BLaER1 treated with 17β-estradiol and CSF1 and Interleukin-3, amounts not matched to agents 10 nM and 100 nM (cell line): ENCODE results near the gene SNAPIN.

Experiments used
- H3K27ac ChIP-seq, 11 experiments: shearing (Covaris generic); formaldehyde crosslinking; 2 replicates each; pipeline ENCODE4 v1.8.1; 2022
- H3K27me3 ChIP-seq, 11 experiments: shearing (Covaris generic); formaldehyde crosslinking; 2 replicates each; pipeline ENCODE4 v1.8.1; 2022
- H3K36me3 ChIP-seq, 11 experiments: shearing (Covaris generic); formaldehyde crosslinking; 2 replicates each; pipeline ENCODE4 v1.8.1; 2022
- H3K4me1 ChIP-seq, 10 experiments: shearing (Covaris generic); formaldehyde crosslinking; 2 replicates each; pipeline ENCODE4 v1.8.1; 2022
- H3K4me2 ChIP-seq, 11 experiments: shearing (Covaris generic); formaldehyde crosslinking; 2 replicates each; pipeline ENCODE4 v1.8.1; 2022
- H3K4me3 ChIP-seq, 10 experiments: shearing (Covaris generic); formaldehyde crosslinking; 2 replicates each; pipeline ENCODE4 v1.8.1; 2022
- H3K9ac ChIP-seq, 11 experiments: shearing (Covaris generic); formaldehyde crosslinking; 2 replicates each; pipeline ENCODE4 v1.8.1; 2022
- H3K9me3 ChIP-seq, 11 experiments: shearing (Covaris generic); formaldehyde crosslinking; replicated peaks in 1 of 11; 2 replicates each; pipeline ENCODE4 v1.8.1; 2022
- H4K20me1 ChIP-seq, 11 experiments: shearing (Covaris generic); formaldehyde crosslinking; 2 replicates each; pipeline ENCODE4 v1.8.1; 2022
- Cebpa-rat ChIP-seq, 11 experiments: shearing (Covaris generic); IDR thresholded peaks; 2 replicates each; pipeline ENCODE4 v1.8.1; 2022

SNAPIN gene, protein sequence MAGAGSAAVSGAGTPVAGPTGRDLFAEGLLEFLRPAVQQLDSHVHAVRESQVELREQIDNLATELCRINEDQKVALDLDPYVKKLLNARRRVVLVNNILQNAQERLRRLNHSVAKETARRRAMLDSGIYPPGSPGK

DNA sequence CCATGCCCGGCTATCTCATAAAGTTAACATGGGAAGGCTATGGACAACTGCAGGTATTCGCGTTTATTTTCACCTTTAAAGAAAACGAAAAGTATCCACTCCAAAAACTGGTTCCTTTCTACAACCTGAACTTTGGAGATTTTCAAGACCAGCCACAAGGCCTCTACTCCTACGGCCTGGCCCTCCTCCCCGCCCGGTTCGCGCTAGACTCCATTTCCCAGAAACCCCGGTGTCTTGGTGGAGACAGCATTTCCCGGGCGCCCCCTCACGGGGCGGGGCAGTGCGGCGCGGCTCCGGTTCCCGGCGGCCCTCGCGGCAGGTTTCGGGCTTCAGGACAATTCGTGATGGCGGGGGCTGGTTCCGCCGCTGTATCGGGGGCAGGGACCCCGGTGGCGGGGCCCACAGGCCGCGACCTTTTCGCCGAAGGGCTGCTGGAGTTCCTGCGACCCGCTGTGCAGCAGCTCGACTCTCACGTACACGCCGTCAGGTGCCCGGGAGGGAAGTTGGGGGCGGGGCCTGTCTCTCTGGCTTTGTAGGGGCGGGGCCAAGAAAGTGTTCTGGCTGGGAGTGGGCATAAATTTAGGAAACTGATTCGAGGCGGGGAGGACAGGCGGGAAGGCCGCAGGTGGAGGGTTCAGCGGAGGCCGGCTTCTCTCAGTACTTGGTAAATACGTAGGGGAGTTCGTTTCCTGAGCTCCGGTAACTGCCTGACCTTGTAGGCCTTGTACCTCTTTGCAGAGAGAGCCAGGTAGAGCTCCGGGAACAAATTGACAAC is at the start of gene SNAPIN:
Gene SNAPIN (plus strand): TSS at position 304 of the 775 bp plus-strand sequence. CDS start 41 bp downstream, at position 345.
- no peaks in the 10 kb centered on the region for H3K9me3 ChIP-seq
- peak within 1 kb of the TSS; percentile 79 to 89 (median 84) for H3K27ac ChIP-seq
- TF ChIP-seq Cebpa-rat (IDR thresholded peaks at IDR 0.05), result no peak
- H4K20me1 ChIP-seq, result peaks cover 0 to 41% (median 26%) of the 10 kb centered on the region in 11 experiments; a peak in 16 of 22 replicates
- peak within 1 kb of the TSS; percentile 88 to 98 (median 95) for H3K4me2 ChIP-seq
- H3K4me3 ChIP-seq, result peak within 1 kb of the TSS; percentile 70 to 96 (median 79)
- H3K27me3 ChIP-seq, result no peaks in the 10 kb centered on the region
- H3K9ac ChIP-seq, result peak within 1 kb of the TSS; percentile 81 to 91 (median 89)
- peaks cover 17 to 34% (median 28%) of the 10 kb centered on the region in 10 experiments for H3K4me1 ChIP-seq
- peaks cover 31 to 42% (median 39%) of the 10 kb centered on the region in 11 experiments for H3K36me3 ChIP-seq

DNA sequence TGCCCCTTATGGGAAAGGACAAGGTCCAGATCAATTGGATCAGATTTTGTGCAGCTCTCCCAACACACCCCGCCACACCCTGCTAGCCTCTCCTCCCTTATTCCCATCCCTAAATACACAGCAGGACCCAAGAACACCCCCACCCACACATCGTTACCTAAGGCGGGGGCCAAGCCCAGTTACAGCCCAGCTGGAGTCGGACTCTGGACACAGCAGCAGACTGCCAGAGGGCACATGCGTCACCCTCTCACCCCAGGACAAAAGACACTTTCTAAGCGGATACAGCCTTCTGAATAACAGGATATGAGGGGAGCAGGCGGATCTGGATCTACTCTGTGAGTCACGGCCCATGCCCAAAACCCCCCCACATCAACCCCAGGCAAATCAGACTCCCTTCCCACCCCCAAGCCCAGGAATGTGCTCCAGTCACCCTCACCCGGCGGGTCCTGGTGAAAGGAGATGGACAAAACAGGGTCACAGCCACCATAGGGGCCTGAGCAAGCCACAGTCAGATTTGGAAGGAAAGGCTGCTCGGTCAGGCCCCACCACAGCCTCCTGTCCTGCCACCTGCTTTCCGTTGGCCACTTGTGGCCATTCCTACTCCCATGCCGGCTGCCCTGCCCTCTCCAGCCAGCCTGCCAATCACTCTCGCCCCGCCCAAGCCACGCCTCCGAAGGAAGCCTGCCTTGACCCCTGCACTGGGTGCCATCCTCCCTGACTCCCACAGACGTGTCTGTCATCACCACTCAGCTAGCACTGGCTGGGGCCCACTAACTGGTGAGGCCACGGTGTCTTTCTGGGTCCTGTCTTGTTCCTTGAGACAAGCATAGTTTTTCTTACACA is 49.5 kb upstream of the SNAPIN start:
- peaks cover 38 to 61% (median 43%) of the 10 kb centered on the region in 10 experiments for H3K4me1 ChIP-seq
- H3K27ac ChIP-seq, result peak overlapping the region in 9 of 11 experiments; percentile 13 to 71 (median 59); a peak in 16 of 22 replicates
- H3K9me3 ChIP-seq, result no peaks in the 10 kb centered on the region
- H3K9ac ChIP-seq, result peak overlapping the region in 7 of 11 experiments; percentile 20 to 55 (median 41); a peak in 8 of 22 replicates
- TF ChIP-seq Cebpa-rat (IDR thresholded peaks at IDR 0.05), result no peak
- H4K20me1 ChIP-seq, result no peaks in the 10 kb centered on the region
- H3K4me3 ChIP-seq, result peak overlapping the region in 2 of 10 experiments; percentile 12 to 30; a peak in 2 of 20 replicates
- H3K4me2 ChIP-seq, result peak overlapping the region; percentile 55 to 92 (median 79)
- no peaks in the 10 kb centered on the region for H3K36me3 ChIP-seq
- H3K27me3 ChIP-seq, result no peaks in the 10 kb centered on the region

DNA sequence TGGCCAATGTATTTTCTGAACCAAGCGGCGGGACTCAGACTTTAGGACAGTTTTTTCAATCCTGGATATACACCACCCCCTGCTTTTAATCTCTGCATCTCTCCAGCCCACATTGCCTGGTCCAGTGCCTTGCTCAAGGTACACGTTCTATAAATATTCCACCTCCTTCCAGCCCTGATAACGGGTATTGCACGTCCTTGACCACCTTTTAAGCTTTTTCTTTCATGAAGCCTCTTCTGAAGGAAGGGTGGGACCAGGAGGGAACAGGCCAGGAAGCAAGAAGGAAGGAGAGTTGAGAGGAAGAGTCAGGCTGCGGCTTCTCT is 49.0 kb upstream of the SNAPIN start:
- Histone ChIP-seq H4K20me1 (no peaks in the 10 kb centered on the region), H3K27me3 (no peaks in the 10 kb centered on the region), H3K27ac (peak overlapping the region in 8 of 11 experiments; percentile 13 to 71 (median 60); a peak in 12 of 22 replicates), H3K9me3 (no peaks in the 10 kb centered on the region), H3K4me1 (peaks cover 44 to 67% (median 49%) of the 10 kb centered on the region in 10 experiments), H3K9ac (peak overlapping the region in 4 of 11 experiments; percentile 1 to 55 (median 26); a peak in 4 of 22 replicates), H3K4me2 (peak overlapping the region; percentile 43 to 92 (median 79)), H3K36me3 (no peaks in the 10 kb centered on the region), H3K4me3 (no peak overlapping the region; a peak in 1 of 20 replicates)
- TF ChIP-seq Cebpa-rat (IDR thresholded peaks at IDR 0.05), result no peak

DNA sequence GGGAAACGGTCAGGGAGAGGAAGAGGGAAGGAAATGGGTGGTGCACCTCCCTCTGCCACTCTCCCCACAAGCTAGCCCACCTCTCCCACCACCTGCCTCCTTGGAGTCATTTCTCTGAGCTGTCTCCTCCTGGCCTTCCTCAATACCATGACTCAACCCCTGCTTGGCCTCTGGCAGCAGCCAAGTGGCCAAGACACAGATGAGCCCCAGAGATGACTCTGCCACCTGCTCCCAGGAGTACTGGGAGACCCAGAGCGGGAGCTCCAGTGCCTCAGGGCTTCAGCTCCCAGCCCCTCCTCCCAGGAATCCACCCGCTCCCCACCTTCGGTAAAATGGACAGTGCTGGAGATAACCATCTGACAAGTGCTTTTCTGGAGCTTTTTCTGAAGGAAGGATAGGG is 48.2 kb upstream of the SNAPIN start:
- Histone ChIP-seq H3K4me1 (peaks cover 50 to 73% (median 54%) of the 10 kb centered on the region in 10 experiments), H3K27me3 (no peaks in the 10 kb centered on the region), H3K27ac (peak overlapping the region in 7 of 11 experiments; percentile 34 to 71 (median 60); a peak in 10 of 22 replicates), H3K4me3 (peak overlapping the region in 1 of 10 experiments; percentile 16; a peak in 3 of 20 replicates), H4K20me1 (no peaks in the 10 kb centered on the region), H3K9ac (0 out of 22 replicates have a peak overlapping the region, but pooled peaks of 1 of the 11 experiments have one; percentile 13), H3K36me3 (no peaks in the 10 kb centered on the region), H3K9me3 (no peaks in the 10 kb centered on the region), H3K4me2 (peak overlapping the region; percentile 43 to 92 (median 79))
- no peak for TF ChIP-seq Cebpa-rat (IDR thresholded peaks at IDR 0.05)

DNA sequence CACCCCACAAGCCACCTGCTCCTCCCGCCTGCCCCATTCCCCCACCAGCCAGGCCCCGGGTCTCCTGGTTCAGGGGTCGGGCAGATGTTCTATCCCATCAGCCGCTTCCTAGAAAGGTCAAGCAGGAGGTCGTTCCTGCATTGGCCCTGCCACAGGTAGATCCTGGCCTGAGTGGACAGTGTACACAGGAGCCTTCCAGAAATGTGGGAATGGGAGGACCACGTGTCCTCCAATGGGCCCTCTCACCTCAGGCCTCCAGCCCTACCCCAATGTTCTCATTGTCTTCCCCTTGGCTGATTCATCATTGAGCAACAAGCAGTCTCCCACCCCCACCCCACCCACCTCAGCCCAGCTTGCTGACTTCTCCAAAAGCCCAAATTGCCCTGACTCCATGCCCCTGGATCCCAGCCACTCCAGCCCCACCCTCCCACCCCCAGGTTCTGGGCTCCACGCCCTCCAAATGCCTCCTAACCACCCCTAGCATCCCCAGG is 47.6 kb upstream of the SNAPIN start:
- no peaks in the 10 kb centered on the region for H4K20me1 ChIP-seq
- no peaks in the 10 kb centered on the region for H3K27me3 ChIP-seq
- peaks cover 50 to 76% (median 54%) of the 10 kb centered on the region in 10 experiments for H3K4me1 ChIP-seq
- H3K9ac ChIP-seq, result 0 out of 22 replicates have a peak overlapping the region, but pooled peaks of 1 of the 11 experiments have one; percentile 13
- H3K27ac ChIP-seq, result peak overlapping the region in 5 of 11 experiments; percentile 28 to 71 (median 59); a peak in 7 of 22 replicates
- H3K4me3 ChIP-seq, result no peak overlapping the region; a peak in 1 of 20 replicates
- no peaks in the 10 kb centered on the region for H3K36me3 ChIP-seq
- no peaks in the 10 kb centered on the region for H3K9me3 ChIP-seq
- no peak for TF ChIP-seq Cebpa-rat (IDR thresholded peaks at IDR 0.05)
- peak overlapping the region in 10 of 11 experiments; percentile 43 to 92 (median 79); a peak in 16 of 22 replicates for H3K4me2 ChIP-seq

DNA sequence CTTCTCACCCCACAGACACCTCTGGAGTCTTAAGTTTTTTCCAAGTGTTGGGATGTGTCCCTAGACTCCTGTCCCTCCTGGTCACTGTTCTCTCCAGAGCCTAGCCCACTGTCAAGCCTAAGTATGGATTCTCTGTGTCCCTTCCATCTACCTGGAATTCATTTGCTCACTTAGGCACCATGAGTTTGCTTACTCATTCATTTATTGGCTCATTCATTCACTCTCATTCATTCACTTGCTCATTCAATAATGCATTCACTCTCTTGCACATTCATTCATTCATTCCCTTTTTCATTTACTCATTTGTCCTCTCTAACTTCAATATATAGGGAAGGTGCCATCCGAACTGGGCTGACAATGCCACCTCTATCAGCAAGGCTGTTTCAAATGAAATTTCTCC is 47.1 kb upstream of the SNAPIN start:
- Histone ChIP-seq H3K9me3 (no peaks in the 10 kb centered on the region), H3K4me1 (peaks cover 50 to 81% (median 55%) of the 10 kb centered on the region in 10 experiments), H3K27ac (peak overlapping the region in 1 of 11 experiments; percentile 19; a peak in 1 of 22 replicates), H3K4me3 (no peak overlapping the region), H3K4me2 (peak overlapping the region in 5 of 11 experiments; percentile 52 to 69 (median 60); a peak in 10 of 22 replicates), H3K27me3 (no peaks in the 10 kb centered on the region), H3K9ac (no peak overlapping the region), H4K20me1 (no peaks in the 10 kb centered on the region), H3K36me3 (no peaks in the 10 kb centered on the region)
- TF ChIP-seq Cebpa-rat (IDR thresholded peaks at IDR 0.05), result no peak

DNA sequence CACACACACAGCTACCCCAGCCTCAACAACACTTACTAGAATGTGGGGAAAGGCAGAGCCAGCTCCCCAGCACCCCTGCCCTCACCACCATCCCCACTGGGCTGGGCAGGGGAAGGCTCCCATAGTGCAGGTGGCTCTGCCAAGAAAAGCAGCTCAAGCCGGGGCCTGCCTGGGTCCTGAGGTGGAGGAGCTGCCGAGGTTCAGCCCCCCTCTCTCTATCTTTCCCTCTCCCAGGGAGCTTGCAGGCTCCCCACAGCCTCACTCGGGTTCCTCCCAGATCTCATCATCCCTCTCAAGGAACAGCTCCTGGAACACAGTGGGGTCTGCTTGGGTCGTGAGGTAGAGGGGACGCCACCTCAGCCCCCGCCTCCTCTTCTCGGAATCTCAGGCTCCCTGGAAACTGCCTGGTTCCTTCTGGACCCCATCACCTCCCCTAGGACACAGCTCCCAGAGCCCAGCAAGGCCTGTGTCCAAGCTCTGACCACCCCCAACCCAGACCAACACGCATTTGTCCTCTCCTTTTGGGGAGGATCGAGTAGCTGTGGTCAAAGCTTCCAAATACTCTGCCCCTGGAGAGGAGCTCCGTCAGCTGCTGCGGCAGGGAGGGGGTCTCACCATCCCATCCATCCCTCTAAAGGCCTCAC is 46.3 kb upstream of the SNAPIN start:
- no peaks in the 10 kb centered on the region for H3K36me3 ChIP-seq
- H3K27ac ChIP-seq, result peak overlapping the region in 5 of 11 experiments; percentile 18 to 43 (median 35); a peak in 8 of 22 replicates
- H4K20me1 ChIP-seq, result no peaks in the 10 kb centered on the region
- H3K9ac ChIP-seq, result peak overlapping the region in 2 of 11 experiments; percentile 33 to 41; a peak in 2 of 22 replicates
- H3K4me1 ChIP-seq, result peaks cover 50 to 84% (median 62%) of the 10 kb centered on the region in 10 experiments
- no peaks in the 10 kb centered on the region for H3K9me3 ChIP-seq
- H3K27me3 ChIP-seq, result no peaks in the 10 kb centered on the region
- TF ChIP-seq Cebpa-rat (IDR thresholded peaks at IDR 0.05), result no peak
- peak overlapping the region in 3 of 11 experiments; percentile 53 to 69 (median 60); a peak in 4 of 22 replicates for H3K4me2 ChIP-seq
- H3K4me3 ChIP-seq, result no peak overlapping the region
